ENCODE measurements around the gene HOXD8. TPM values are rescaled to one million over a fixed set of nuclear protein-coding genes. Genes with fewer than 3 reads are reported as not detected.

The HOXD8 gene
- total RNA-seq, 1 experiment from 2014 or later, result 1.9 TPM

DNA sequence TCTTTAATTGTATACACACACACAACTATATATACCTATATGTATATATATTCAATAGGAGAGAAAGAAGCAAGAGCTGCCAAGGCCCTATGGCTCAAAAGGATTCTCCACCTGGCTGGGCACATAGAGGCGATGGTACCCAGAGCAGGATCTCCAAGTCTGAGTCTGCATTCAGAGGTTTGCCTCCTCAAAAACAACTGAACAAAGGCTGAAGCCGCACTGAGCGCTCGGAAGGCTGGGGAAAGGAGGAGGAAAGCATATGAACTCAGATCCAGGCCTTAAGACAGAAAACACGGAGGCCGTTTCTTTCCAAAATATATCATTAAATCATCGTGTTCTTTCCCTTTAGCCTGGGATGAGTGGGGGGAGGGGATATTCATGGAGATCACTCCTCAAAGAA, 26.3 kb upstream of the HOXD8 start:
- Histone ChIP-seq H3K9ac (ENCODE audit: low read length) (no peak overlapping the region), H3K4me1 (ENCODE audit: insufficient read depth, low read length) (peaks cover 10% of the 10 kb centered on the region), H3K4me2 (ENCODE audit: low read length) (no peak overlapping the region), H3K4me3 (ENCODE audit: low read length) (no peak overlapping the region), H3K27me3 (ENCODE audit: low read length) (peaks cover 15% of the 10 kb centered on the region), H3K79me2 (ENCODE audit: low read length) (no peaks in the 10 kb centered on the region), H2AFZ (ENCODE audit: low read length) (no peak overlapping the region), H4K20me1 (ENCODE audit: low read length) (no peaks in the 10 kb centered on the region), H3K36me3 (ENCODE audit: low read depth, low read length) (no peaks in the 10 kb centered on the region), H3K27ac (ENCODE audit: low read length) (no peak overlapping the region), H3F3A (ENCODE audit: low read length, unreplicated experiment) (no peaks in the 10 kb centered on the region), H3K9me3 (ENCODE audit: low read length) (no peaks in the 10 kb centered on the region), H3K9me2 (replicated peaks; ENCODE audit: low read length) (no peaks in the 10 kb centered on the region)
- no peak for TF ChIP-seq EZH2 (IDR thresholded peaks at IDR 0.05; ENCODE audit: low read length, unreplicated experiment)
- CTCF ChIA-PET, result no interaction called here
- DNase-seq, result no peak
- intact Hi-C loops (cut with micrococcal nuclease), result no loop called here
- ATAC-seq, result no peak
- BruUV-seq (replicated peaks), result no TSS peak
- POLR2A ChIA-PET (ENCODE audit: unreplicated experiment), result no interaction called here

DNA sequence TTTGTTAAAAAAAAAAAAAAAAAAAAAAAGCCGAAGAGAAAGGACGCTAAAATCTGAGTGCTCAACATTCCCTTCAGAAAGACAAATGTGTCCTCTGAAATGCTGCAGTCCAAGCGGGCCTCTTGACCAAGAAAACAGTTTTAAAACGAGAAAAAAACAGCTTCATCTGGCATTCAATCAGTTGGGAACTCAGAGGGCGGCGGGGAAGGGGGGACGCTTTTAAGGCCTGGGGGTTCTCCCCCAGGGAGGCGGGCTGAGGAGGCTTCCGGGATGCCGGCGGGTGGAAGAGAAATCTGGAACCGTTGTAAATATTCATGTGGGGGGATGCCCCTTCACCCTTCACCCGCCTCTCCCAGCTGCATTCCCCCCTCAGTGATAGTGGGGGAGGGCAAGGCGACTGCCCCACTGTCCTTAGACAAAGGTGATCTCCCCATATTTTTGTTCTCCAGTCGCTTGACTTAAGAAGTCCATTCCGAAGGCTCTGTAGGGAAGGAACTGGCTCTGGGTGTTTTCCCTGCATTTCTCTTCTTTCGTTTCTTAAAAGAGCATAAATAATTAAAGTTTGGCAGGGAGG, 25.7 kb upstream of the HOXD8 start:
- CTCF ChIA-PET, result no interaction called here
- Histone ChIP-seq H3K9me3 (ENCODE audit: low read length) (no peaks in the 10 kb centered on the region), H3K36me3 (ENCODE audit: low read depth, low read length) (no peaks in the 10 kb centered on the region), H3K4me3 (ENCODE audit: low read length) (no peak overlapping the region), H3K27me3 (ENCODE audit: low read length) (peaks cover 15% of the 10 kb centered on the region), H3K9me2 (replicated peaks; ENCODE audit: low read length) (no peaks in the 10 kb centered on the region), H3K9ac (ENCODE audit: low read length) (no peak overlapping the region), H3K4me1 (ENCODE audit: insufficient read depth, low read length) (peaks cover 10% of the 10 kb centered on the region), H3K79me2 (ENCODE audit: low read length) (no peaks in the 10 kb centered on the region), H3K27ac (ENCODE audit: low read length) (no peak overlapping the region), H3F3A (ENCODE audit: low read length, unreplicated experiment) (no peaks in the 10 kb centered on the region), H3K4me2 (ENCODE audit: low read length) (peak overlapping the region; percentile 56), H4K20me1 (ENCODE audit: low read length) (no peaks in the 10 kb centered on the region), H2AFZ (ENCODE audit: low read length) (no peak overlapping the region)
- no TSS peak for BruUV-seq (replicated peaks)
- POLR2A ChIA-PET (ENCODE audit: unreplicated experiment), result no interaction called here
- intact Hi-C loops (cut with micrococcal nuclease), result no loop called here
- DNase-seq (no peak), ATAC-seq (no peak)
- TF ChIP-seq EZH2phosphoT487 (IDR thresholded peaks at IDR 0.05; ENCODE audit: borderline replicate concordance, low read length) (no peak), EZH2 (IDR thresholded peaks at IDR 0.05; ENCODE audit: low read length, unreplicated experiment) (no peak)
- TF ChIP-seq, protein P1, sequence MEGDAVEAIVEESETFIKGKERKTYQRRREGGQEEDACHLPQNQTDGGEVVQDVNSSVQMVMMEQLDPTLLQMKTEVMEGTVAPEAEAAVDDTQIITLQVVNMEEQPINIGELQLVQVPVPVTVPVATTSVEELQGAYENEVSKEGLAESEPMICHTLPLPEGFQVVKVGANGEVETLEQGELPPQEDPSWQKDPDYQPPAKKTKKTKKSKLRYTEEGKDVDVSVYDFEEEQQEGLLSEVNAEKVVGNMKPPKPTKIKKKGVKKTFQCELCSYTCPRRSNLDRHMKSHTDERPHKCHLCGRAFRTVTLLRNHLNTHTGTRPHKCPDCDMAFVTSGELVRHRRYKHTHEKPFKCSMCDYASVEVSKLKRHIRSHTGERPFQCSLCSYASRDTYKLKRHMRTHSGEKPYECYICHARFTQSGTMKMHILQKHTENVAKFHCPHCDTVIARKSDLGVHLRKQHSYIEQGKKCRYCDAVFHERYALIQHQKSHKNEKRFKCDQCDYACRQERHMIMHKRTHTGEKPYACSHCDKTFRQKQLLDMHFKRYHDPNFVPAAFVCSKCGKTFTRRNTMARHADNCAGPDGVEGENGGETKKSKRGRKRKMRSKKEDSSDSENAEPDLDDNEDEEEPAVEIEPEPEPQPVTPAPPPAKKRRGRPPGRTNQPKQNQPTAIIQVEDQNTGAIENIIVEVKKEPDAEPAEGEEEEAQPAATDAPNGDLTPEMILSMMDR (conservative IDR thresholded peaks at IDR 0.05; ENCODE audit: low read depth, low read length), result no peak

DNA sequence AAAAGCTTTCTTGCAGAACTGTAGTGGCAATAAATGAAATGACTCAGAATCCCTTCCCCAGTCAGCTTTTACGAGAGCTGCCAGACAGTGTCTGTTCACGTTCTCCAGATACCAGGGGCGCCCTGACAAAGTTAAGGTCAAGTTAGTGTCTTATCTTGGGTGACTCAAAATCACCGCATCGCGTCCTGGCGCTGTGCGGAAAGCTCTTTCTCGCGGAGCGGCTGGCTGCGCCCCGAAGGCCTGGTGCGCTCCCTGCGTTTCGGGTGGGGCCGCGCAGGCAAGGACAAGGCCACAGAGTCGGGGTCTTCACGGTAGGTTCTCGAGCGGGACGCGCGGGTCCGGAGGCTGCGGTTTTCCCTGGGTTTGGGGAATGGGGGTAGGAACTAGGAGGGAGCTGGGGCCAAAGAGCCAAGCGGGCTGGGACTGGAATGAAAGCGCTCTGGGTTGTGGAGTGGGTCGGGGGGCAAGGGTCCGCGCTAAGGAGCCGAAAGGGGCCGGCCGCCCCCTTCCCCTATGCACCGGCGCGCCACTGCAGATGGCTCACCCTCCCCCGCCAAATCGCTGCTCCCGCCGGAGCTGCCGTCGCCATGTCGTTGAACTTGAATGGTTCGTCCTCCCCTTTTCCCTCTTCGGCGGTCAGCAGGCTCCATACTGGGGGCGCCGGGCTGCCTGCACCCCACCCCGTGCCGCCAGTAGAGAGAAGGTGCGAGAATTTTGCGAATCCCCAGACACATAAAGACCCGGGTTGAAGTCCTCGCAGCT, 25.0 kb upstream of the HOXD8 start:
- Histone ChIP-seq H3K4me2 (ENCODE audit: low read length) (peak overlapping the region; percentile 56), H3K4me3 (ENCODE audit: low read length) (no peak overlapping the region), H3K9ac (ENCODE audit: low read length) (no peak overlapping the region), H3K27me3 (ENCODE audit: low read length) (peaks cover 15% of the 10 kb centered on the region), H3K4me1 (ENCODE audit: insufficient read depth, low read length) (peaks cover 10% of the 10 kb centered on the region), H3K9me2 (replicated peaks; ENCODE audit: low read length) (no peaks in the 10 kb centered on the region), H3K79me2 (ENCODE audit: low read length) (no peaks in the 10 kb centered on the region), H3K27ac (ENCODE audit: low read length) (no peak overlapping the region), H3F3A (ENCODE audit: low read length, unreplicated experiment) (no peaks in the 10 kb centered on the region), H4K20me1 (ENCODE audit: low read length) (no peaks in the 10 kb centered on the region), H2AFZ (ENCODE audit: low read length) (no peak overlapping the region), H3K36me3 (ENCODE audit: low read depth, low read length) (no peaks in the 10 kb centered on the region), H3K9me3 (ENCODE audit: low read length) (no peaks in the 10 kb centered on the region)
- POLR2A ChIA-PET (ENCODE audit: unreplicated experiment), result no interaction called here
- intact Hi-C loops (cut with micrococcal nuclease), result no loop called here
- ATAC-seq, result peak; percentile 65
- no TSS peak for BruUV-seq (replicated peaks)
- CTCF ChIA-PET, result no interaction called here
- DNase-seq, result peak; percentile 59
- TF ChIP-seq, protein P1 (conservative IDR thresholded peaks at IDR 0.05; ENCODE audit: low read depth, low read length), result no peak
- TF ChIP-seq EZH2phosphoT487 (IDR thresholded peaks at IDR 0.05; ENCODE audit: borderline replicate concordance, low read length), result no peak
- TF ChIP-seq EZH2 (IDR thresholded peaks at IDR 0.05; ENCODE audit: low read length, unreplicated experiment), result no peak
